Karpas-422 (cell line): ENCODE measurements around the gene MBTD1. TPM values are rescaled to one million over a fixed set of nuclear protein-coding genes. Genes with fewer than 3 reads are reported as not detected.
"Not testable (repeated sequence)": the region's sequence is repeated elsewhere in the genome, so short reads cannot be mapped to it uniquely, and the experiment has no call there.

Experiments used
- DNase-seq: peaks from one replicate; pipeline ENCODE4 v3.0.0-alpha.2; 2015
- H2AFZ ChIP-seq: fragments of 200-600 bp; sonication (generic); 2 replicates; pipeline ENCODE4 v1.6.1; 2014; ENCODE audit warnings: antibody characterized with exemption, low read length, mixed read lengths
- H3K27ac ChIP-seq: fragments of 200-600 bp; sonication (generic); 2 replicates; pipeline ENCODE4 v1.5.1; 2014; ENCODE audit warnings: mild to moderate bottlenecking, low read length, moderate library complexity
- H3K27me3 ChIP-seq: fragments of 200-600 bp; sonication (generic); 2 replicates; pipeline ENCODE4 v1.6.1; 2014; ENCODE audit warnings: low read length, mixed read lengths
- H3K36me3 ChIP-seq: fragments of 200-600 bp; sonication (generic); 2 replicates; pipeline ENCODE4 v1.6.1; 2014; ENCODE audit warnings: low read length, mixed read lengths; ENCODE audit not compliant: insufficient read depth
- H3K4me1 ChIP-seq: fragments of 200-600 bp; sonication (generic); 2 replicates; pipeline ENCODE4 v1.6.1; 2014; ENCODE audit warnings: mild to moderate bottlenecking, low read length, mixed read lengths
- H3K4me2 ChIP-seq: fragments of 200-600 bp; sonication (generic); 2 replicates; pipeline ENCODE4 v1.6.1; 2014; ENCODE audit warnings: low read length, low read depth, mild to moderate bottlenecking; ENCODE audit not compliant: poor library complexity, severe bottlenecking
- H3K4me3 ChIP-seq: fragments of 200-600 bp; sonication (generic); 2 replicates; pipeline ENCODE4 v1.5.1; 2014; ENCODE audit warnings: mild to moderate bottlenecking, antibody characterized with exemption, low read length, mixed read lengths
- H3K79me2 ChIP-seq: fragments of 200-600 bp; sonication (generic); 2 replicates; pipeline ENCODE4 v1.6.1; 2014; ENCODE audit warnings: mild to moderate bottlenecking, low read length, mixed read lengths
- H3K9ac ChIP-seq: fragments of 200-600 bp; sonication (generic); 2 replicates; pipeline ENCODE4 v1.6.0; 2014; ENCODE audit warnings: low read length
- H3K9me2 ChIP-seq: fragments of 200-600 bp; sonication (generic), shearing (Covaris generic); replicated peaks from 2 replicates; pipeline ENCODE4 v1.6.0; 2014; ENCODE audit warnings: mild to moderate bottlenecking, low read length, moderate library complexity; ENCODE audit not compliant: insufficient read depth
- H3K9me3 ChIP-seq: fragments of 300-700, 200-600 bp; sonication (generic); 2 replicates; pipeline ENCODE4 v1.6.1; 2014; ENCODE audit warnings: low read length, mixed read lengths
- H4K20me1 ChIP-seq: fragments of 200-600 bp; sonication (generic); 2 replicates; pipeline ENCODE4 v1.6.1; 2014; ENCODE audit warnings: mild to moderate bottlenecking, antibody characterized with exemption, low read length, low read depth; ENCODE audit not compliant: insufficient read depth
- total RNA-seq: library from RNA; depleted of rRNA; stranded (reverse); fragments of >200 nt; shearing (Covaris generic); gene quantifications from 2 replicates; pipeline ENCODE4 v1.2.3, GENCODE V29; 2014; ENCODE audit warnings: low replicate concordance

The MBTD1 gene
- total RNA-seq, 1 experiment from 2014 or later: 41.3 TPM

DNA sequence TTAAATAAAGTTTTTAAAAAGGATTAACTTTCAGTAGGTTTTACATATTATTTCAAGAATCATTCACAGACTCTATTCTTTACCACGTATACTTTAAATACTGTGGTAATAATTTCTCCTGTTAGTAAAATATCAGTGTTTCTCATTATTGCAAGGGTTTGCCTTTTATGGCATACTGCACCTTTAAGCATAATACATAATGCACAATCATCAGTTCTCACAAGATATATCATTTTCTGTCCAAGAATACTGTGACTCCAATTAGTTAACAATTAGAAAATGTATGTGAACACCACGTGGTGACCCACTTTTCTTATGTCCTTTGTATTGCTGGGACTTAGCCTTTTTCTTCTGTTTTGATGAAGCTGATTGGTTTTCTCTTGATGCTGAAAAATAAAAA, 68.0 kb downstream of the MBTD1 start:
- Histone ChIP-seq H3K27ac (no peak overlapping the region), H3K4me3 (no peak overlapping the region), H4K20me1 (no peaks in the 10 kb centered on the region), H3K9me3 (no peaks in the 10 kb centered on the region), H2AFZ (no peak overlapping the region), H3K36me3 (peaks cover 49% of the 10 kb centered on the region), H3K4me1 (no peaks in the 10 kb centered on the region), H3K79me2 (no peaks in the 10 kb centered on the region), H3K9me2 (no peaks in the 10 kb centered on the region), H3K4me2 (no peak overlapping the region), H3K9ac (no peak overlapping the region), H3K27me3 (no peaks in the 10 kb centered on the region)
- DNase-seq: no peak

DNA sequence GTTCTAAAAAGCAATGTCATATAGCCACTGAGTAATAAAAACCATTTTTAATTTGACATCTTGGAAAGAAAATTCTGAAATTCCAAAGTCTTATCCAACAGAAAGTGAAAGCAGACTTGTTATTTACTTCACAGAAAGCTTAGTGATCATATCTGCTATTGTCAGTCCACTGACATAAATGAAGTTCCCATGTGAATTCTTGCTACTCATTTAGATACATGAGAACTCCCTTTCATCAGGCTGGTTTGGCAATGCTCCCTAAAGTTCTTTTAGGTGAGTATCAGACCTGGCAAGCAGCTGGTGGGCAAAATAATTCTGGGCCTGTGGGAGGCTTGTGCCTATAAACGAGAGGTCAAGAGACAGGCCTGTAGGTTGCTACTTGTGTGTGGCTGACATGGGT, 70.2 kb downstream of the MBTD1 start:
- no peaks in the 10 kb centered on the region for H4K20me1 ChIP-seq
- no peaks in the 10 kb centered on the region for H3K9me2 ChIP-seq
- H3K36me3 ChIP-seq: peaks cover 56% of the 10 kb centered on the region
- H3K9ac ChIP-seq: no peak overlapping the region
- no peaks in the 10 kb centered on the region for H3K9me3 ChIP-seq
- H3K4me2 ChIP-seq: no peak overlapping the region
- no peaks in the 10 kb centered on the region for H3K27me3 ChIP-seq
- H3K79me2 ChIP-seq: no peaks in the 10 kb centered on the region
- H3K4me3 ChIP-seq: no peak overlapping the region
- no peak overlapping the region for H3K27ac ChIP-seq
- DNase-seq: no peak
- H3K4me1 ChIP-seq: peaks cover under 1% of the 10 kb centered on the region; the same call in 1 of the 2 replicates
- H2AFZ ChIP-seq: no peak overlapping the region

DNA sequence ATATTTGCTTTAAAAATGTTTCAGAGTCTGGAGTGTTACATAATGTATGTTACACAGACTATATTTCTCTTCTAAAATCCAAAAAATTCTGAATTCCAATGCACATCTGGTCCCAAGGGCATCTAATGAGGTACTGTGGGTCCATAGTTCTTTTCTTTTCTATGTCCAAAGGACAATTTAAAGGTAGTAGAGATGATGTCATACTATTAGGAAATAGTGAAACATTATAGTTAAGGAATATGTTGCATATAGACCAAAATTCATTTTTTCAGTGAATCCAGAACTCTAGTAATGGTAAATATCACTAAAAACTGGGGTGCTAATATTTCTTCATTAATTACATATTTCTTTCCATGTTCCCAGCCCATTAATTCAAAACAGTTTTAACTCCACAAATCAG, 70.7 kb downstream of the MBTD1 start:
- Histone ChIP-seq H2AFZ (no peak overlapping the region), H3K9me3 (no peaks in the 10 kb centered on the region), H3K27ac (no peak overlapping the region), H3K4me1 (peaks cover 5% of the 10 kb centered on the region), H3K79me2 (no peaks in the 10 kb centered on the region), H3K4me2 (no peak overlapping the region), H3K36me3 (peaks cover 60% of the 10 kb centered on the region), H3K9ac (no peak overlapping the region), H4K20me1 (no peaks in the 10 kb centered on the region), H3K9me2 (no peaks in the 10 kb centered on the region), H3K4me3 (no peak overlapping the region), H3K27me3 (no peaks in the 10 kb centered on the region)
- DNase-seq: no peak

DNA sequence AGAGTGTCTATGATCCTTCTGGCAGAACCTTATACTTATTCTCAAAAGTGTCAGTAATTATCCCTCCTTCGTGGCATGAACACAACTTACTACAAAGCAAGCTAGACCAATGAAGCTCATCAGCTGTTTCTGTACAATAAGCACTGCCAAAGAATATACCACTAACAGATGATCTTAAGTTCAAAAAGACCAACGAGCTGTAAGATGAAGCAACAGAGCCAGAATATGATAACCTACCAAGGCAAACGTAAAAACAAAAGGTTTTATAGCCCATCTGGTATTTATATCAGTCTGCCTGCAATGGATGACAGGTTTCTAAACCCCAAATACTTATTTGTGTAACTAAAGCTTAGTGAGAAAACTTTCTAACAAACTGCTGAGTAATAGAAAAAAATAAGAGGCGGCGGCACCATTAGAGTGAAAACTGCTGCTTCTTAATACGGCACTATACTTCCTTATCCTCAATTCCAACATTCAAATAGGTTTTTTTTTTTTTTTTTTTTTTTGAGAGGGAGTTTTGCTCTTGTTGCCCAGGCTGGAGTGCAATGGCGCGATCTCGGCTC, 71.5 kb downstream of the MBTD1 start:
- DNase-seq: no peak
- Histone ChIP-seq H3K79me2 (no peaks in the 10 kb centered on the region), H4K20me1 (no peaks in the 10 kb centered on the region), H2AFZ (no peak overlapping the region), H3K27ac (no peak overlapping the region), H3K27me3 (no peaks in the 10 kb centered on the region), H3K4me1 (peaks cover 7% of the 10 kb centered on the region), H3K4me3 (no peak overlapping the region), H3K9me3 (no peaks in the 10 kb centered on the region), H3K4me2 (no peak overlapping the region), H3K9me2 (no peaks in the 10 kb centered on the region), H3K9ac (no peak overlapping the region), H3K36me3 (peaks cover 61% of the 10 kb centered on the region)

DNA sequence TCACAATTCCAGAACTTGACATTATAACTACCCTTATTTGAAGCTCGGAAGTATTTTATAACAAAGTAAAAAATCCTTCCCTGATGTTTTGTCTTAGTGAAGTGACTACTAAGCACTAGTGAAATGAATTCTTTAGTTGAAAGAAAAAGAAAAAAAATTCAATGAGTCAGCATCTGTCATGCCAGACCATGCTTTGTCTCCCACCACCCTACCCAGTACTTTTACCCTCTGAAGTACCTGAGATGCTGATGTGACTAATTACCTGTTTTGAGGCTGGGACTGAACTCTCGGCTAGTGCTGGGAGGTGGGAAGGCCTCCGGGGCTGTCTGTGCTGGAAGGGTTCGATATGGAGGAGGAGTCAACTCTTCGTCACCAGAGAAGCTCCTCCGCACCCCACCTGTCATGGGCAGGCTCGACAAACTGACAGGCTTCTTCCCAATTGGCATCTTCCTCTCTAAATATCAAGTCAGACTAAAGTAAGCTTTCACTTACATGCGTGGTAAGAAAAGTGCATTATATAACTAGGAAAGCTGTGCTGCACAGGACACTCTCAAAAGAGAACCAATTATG, 74.0 kb downstream of the MBTD1 start:
- H3K27ac ChIP-seq: no peak overlapping the region
- DNase-seq: no peak
- peaks cover 7% of the 10 kb centered on the region for H3K4me1 ChIP-seq
- no peak overlapping the region for H3K4me2 ChIP-seq
- H3K27me3 ChIP-seq: no peaks in the 10 kb centered on the region
- H3K9me3 ChIP-seq: no peaks in the 10 kb centered on the region
- no peaks in the 10 kb centered on the region for H3K9me2 ChIP-seq
- no peaks in the 10 kb centered on the region for H4K20me1 ChIP-seq
- H2AFZ ChIP-seq: no peak overlapping the region
- H3K4me3 ChIP-seq: no peak overlapping the region
- H3K36me3 ChIP-seq: peaks cover 52% of the 10 kb centered on the region; the same call in 1 of the 2 replicates
- no peak overlapping the region for H3K9ac ChIP-seq
- H3K79me2 ChIP-seq: no peaks in the 10 kb centered on the region

DNA sequence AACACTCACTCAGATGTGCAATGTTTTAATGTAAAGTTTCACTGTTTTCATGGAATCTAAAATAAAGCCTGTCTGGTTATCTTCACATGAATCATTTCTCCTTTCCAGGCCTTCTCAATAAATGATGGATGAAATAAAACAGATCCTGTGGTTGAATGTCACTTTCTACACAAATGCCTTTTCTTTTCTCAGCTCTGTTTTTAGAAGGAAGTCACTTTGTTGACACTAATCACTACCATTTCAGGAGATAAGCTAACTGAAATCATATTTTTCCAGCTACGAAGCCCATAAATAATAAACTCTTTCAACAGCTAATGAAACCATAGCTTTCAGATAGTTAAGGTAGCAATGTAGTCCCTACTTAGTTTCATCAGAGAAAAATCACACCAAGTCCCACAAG, 75.7 kb downstream of the MBTD1 start:
- Histone ChIP-seq H3K27ac (no peak overlapping the region), H3K9me2 (no peaks in the 10 kb centered on the region), H3K27me3 (no peaks in the 10 kb centered on the region), H3K36me3 (peaks cover 42% of the 10 kb centered on the region; the same call in 1 of the 2 replicates), H4K20me1 (no peaks in the 10 kb centered on the region), H3K79me2 (no peaks in the 10 kb centered on the region), H3K4me1 (peaks cover 7% of the 10 kb centered on the region), H3K9me3 (no peaks in the 10 kb centered on the region), H3K4me3 (no peak overlapping the region), H3K4me2 (no peak overlapping the region), H3K9ac (no peak overlapping the region), H2AFZ (no peak overlapping the region)
- DNase-seq: no peak

DNA sequence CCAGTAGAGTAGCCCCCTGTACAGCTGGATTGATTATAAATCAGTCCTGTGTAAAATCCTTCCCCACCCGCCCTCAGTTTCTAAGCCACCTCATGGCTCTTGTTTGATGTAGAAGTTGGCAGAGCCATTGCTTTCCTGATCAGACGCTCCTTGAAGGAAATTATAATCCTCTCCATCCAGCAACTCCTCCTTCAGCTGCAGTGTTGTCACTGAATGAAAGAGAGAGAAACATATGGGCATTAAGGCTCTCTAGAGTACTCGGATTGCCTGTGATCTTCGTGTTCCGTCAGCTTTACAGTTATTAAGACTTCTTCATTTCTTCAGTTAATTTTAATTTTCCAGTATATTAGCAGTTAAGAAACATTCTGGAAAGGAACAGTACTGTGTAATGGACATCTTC, 79.4 kb downstream of the MBTD1 start:
- DNase-seq: no peak
- no peak overlapping the region for H2AFZ ChIP-seq
- H3K4me2 ChIP-seq: no peak overlapping the region
- peaks cover 40% of the 10 kb centered on the region; the same call in 1 of the 2 replicates for H3K36me3 ChIP-seq
- peaks cover 7% of the 10 kb centered on the region for H3K4me1 ChIP-seq
- no peak overlapping the region for H3K27ac ChIP-seq
- H3K9me3 ChIP-seq: no peaks in the 10 kb centered on the region
- H3K9ac ChIP-seq: no peak overlapping the region
- no peak overlapping the region for H3K4me3 ChIP-seq
- no peaks in the 10 kb centered on the region for H3K9me2 ChIP-seq
- H4K20me1 ChIP-seq: no peaks in the 10 kb centered on the region
- no peaks in the 10 kb centered on the region for H3K79me2 ChIP-seq
- no peaks in the 10 kb centered on the region for H3K27me3 ChIP-seq

DNA sequence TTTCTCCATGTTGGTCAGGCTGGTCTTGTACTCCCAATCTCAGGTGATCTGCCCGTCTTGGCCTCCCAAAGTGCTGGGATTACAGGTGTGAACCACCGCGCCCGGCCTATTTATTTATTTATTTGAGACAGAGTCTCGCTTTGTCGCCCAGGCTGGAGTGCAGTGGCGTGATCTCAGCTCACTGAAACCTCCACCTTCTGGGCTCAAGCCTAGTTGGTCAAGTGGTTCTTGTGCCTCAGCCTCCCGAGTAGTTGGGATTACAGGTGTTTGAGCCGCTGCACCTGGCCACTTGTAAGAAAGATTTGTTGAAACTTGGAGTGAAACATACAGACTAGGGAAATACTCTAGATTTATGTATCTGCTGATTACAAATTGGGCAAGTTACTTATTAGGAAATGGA, 87.8 kb downstream of the MBTD1 start:
- H3K9me3 ChIP-seq, H3K4me2 ChIP-seq, H2AFZ ChIP-seq, H3K4me3 ChIP-seq, H3K9me2 ChIP-seq, H3K27me3 ChIP-seq, H3K9ac ChIP-seq, DNase-seq, H3K27ac ChIP-seq: not testable (repeated sequence)
- peaks cover 44% of the 10 kb centered on the region for H3K36me3 ChIP-seq
- peaks cover 21% of the 10 kb centered on the region for H3K79me2 ChIP-seq
- peaks cover 14% of the 10 kb centered on the region for H4K20me1 ChIP-seq
- peaks cover 13% of the 10 kb centered on the region for H3K4me1 ChIP-seq
